GM23338 (cell line): ENCODE results near the gene PLEKHA7.
A peak's percentile ranks its signal among the peaks of the same experiment; 100 is the strongest.

Experiments used
- CTCF ChIP-seq, 2 experiments: fragments of 200-600 bp in 1 of 2; sonication (generic) in 1 of 2; conservative IDR thresholded peaks; 2 replicates each; pipeline versions ENCODE4 v1.5.1 to v1.6.1; 2016 to 2017; ENCODE audit warnings: antibody characterized with exemption in 2 of 2, low read depth in 2 of 2, mild to moderate bottlenecking in 2 of 2, moderate library complexity in 1 of 2
- REST ChIP-seq: IDR thresholded peaks from one replicate; pipeline ENCODE4 v1.6.1; 2018; ENCODE audit warnings: antibody characterized with exemption; ENCODE audit not compliant: unreplicated experiment

- peak; percentile 13 to 46; a peak in 2 of 4 replicates for TF ChIP-seq CTCF (conservative IDR thresholded peaks at IDR 0.05; ENCODE audit: low read depth in 2 of 2)
- TF ChIP-seq REST = no peak
Observed at GRCh38 chr11:17010851-17011420, 3.3 kb downstream of the PLEKHA7 start.
